ENCODE measurements around the gene ATF2.

Gene ATF2, protein sequence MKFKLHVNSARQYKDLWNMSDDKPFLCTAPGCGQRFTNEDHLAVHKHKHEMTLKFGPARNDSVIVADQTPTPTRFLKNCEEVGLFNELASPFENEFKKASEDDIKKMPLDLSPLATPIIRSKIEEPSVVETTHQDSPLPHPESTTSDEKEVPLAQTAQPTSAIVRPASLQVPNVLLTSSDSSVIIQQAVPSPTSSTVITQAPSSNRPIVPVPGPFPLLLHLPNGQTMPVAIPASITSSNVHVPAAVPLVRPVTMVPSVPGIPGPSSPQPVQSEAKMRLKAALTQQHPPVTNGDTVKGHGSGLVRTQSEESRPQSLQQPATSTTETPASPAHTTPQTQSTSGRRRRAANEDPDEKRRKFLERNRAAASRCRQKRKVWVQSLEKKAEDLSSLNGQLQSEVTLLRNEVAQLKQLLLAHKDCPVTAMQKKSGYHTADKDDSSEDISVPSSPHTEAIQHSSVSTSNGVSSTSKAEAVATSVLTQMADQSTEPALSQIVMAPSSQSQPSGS

DNA sequence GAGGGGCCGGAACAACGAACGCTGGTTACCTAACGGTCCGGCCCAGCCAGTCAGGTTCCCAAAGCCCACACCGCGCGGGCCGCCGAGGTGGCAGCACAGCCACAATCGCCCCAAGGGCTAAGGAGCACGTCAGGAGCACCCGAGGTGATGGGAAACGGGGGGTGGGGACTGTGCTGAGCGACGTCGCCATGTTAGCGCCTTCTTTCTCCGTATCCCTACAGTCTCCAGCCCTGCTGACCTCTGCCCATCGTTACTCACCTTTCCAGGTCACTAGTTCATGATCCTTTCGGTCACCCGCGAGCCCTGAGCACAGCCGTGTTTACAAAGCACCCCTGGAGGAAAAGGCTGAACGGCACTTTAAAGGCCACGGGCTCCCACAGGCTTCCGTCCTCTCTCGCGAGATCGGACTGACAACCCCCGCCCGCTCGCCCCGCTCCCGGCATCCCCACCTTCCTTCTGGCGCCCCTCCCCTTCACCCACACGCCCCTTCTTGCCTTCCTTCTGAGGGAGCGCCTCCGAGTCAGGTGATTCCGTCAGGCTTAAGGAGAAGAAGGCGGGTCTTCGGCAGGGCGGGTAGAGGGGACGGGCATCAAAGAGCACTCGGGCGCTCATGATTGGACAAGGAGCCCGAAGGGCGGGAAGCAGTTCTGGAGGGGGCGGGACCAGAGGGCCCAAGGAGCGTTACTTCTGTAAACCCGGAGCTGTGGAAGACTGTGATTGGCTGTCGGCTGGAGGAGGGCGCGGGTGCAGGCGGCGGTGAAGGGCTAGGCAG is at the start of gene ATF2:
ATF2 (minus strand) TSS at position 412 of the 772 bp plus-strand sequence. CDS start 31,760 bp downstream, outside the sequence.
- DNase-seq (ENCODE audit: low read depth) = peak; percentile 94

DNA sequence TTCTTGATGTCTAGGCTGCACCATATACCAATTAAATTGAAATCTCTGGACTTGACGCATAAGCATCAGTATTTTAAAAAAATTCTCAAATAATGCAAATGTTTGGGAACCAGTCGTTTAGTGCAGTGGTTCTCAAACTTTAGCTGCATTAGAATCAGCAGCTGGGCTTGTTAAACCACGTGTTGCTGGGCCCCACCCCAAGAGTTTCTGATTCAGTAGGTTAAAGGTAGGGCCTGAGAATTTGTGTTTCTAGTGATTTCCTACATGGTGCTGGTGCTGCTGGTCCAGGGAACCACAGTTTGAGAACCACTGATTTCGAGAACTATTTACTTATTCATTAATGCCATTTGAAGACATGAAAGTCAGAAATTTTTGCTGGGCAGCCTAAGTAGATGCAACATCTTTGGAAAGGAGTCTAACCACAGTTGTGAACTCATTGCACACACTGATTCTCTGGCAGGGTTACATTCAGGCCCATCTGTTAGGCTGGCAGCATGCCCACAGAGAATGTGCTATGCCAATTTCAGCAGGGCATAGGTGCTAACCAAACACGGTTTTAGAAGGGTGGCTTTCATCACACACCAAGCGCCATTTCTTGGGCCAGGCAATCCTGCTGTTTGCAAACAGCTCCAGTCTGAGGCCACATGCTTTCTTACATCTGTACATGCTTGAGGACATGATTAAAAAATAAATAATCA is 39.9 kb upstream of the ATF2 start:
- no peak for DNase-seq (ENCODE audit: low read depth)

DNA sequence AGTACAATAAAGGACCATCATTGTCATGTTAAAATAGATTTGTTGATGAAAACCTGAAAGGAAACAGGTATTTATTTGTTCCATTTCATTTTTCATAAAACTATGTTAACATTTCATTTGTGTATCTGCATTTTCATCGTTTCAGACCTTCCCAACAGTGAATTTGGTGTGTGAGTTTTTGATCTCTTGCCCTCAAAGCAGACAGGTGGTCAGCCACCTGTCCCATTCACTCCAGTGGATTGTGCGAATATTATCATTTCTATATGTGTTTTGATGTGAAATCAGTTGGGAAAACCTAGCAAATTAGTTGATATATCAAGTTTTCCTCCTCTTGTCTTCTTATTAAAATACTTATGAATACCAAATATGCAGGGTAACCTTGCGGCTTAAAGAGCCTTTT is 38.9 kb upstream of the ATF2 start:
- no peak for DNase-seq (ENCODE audit: low read depth)

DNA sequence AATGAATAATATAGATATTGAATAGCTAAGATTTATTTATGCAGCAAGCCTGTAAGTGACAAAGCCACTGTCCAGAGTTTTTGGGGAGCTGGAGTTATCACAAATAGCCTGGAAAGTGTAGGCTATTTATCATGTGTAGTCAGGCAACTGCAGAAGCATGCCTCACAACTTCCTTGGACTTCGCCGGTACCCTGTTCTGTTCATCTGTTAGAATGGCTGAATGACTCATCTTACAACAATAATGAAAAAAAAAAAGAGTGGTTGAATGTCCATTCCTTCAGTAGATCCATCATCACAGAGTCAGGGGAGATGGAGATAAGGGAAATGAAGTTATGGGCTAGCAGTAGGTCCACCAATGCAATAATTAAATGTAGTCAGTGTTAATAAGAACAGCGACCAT is 37.5 kb upstream of the ATF2 start:
- DNase-seq (ENCODE audit: low read depth) = no peak

DNA sequence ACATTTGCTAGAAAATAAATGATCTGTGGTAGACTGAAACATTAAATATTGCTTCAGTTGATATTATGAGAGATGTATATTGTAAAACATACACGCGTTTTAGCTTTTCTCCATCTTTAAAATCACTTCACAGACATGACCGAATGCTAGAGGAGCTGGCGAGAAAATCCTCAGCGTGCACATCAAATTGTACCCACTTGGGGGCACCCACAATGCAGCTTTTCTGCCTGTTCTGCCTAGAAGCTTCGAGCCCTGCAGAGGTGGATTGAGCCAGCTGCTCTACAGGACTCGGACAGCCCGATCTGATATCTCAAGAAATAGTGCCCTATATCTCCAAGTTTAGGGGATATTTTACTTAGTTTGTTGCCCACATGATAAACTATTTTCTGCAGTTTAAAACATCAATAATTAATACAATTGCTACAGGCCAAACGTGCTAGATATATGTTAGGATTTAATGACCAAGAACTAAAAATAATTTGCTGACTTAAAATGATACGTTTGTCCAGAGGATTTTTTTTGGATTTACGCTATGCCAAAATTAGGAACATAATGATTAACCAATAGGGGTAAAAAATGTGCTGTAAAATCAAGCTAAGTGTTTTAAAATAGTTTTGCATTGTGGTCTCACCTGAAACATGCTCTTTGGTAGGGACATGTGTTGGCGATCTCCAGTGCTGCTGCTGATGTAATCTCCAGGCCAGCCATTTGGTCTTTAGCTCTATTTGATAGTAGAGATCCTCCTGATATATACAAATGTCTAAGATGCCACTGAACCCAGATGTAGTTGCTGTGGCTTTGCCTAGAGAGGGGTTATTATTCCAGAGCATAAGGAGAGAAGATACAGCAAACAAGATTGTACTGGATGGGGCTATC is 35.9 kb upstream of the ATF2 start:
- no peak for DNase-seq (ENCODE audit: low read depth)

DNA sequence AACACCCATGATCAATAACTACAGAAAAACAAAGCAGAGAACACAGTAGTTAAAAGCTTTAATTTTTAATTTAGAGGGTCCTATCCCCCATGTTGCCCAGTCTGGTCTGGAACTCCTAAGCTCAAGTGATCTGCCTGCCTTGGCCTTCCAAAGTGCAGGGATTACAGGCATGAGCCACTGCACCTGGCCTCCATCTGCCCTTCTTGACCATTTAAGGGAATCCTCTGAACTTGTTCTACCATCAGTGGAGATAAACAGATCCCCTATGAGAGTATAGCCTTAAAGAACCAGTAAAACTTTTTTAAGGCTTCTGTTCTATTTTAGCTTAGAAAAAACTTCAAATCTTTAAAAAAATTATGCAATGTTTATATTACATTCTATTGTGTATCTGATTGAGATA is 27.0 kb upstream of the ATF2 start:
- no peak for DNase-seq (ENCODE audit: low read depth)

DNA sequence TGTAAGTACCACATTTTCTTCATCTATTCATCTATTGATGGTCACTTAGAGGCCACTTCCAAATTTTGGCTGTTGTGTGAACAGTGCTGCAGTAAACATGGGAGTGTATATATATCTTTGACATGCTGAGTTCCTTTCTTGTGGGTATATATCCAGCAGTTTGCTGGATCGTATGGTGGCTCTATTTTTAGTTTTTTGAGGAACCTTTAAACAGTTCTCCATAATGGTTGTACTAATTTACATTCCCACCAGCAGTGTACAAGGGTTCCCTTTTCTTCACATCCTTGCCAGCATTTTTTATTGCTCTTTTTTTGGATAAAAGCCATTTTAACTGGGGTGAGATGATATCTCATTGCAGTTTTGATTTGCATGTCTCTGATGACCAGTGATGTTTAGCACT is 20.8 kb upstream of the ATF2 start:
- no peak for DNase-seq (ENCODE audit: low read depth)

DNA sequence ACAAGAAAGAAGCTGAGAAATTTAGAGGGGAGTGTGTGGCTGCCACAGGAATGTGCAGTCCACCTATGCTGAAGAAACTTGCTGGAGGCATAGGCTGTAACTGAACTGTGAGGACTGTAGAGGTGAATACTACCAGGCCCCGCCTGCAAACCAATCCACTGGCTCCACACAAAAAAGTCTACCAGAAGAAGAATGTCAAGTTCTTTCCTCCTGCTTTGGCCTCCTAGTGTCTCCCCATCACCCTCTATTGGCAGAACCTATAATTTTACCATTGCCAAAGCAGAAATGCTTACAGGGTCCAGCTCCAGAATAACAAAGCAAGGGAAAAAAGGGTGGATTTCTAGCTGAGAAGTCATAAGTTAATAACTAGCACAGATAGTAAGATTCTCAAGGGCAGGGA is 19.4 kb upstream of the ATF2 start:
- DNase-seq (ENCODE audit: low read depth) = no peak

DNA sequence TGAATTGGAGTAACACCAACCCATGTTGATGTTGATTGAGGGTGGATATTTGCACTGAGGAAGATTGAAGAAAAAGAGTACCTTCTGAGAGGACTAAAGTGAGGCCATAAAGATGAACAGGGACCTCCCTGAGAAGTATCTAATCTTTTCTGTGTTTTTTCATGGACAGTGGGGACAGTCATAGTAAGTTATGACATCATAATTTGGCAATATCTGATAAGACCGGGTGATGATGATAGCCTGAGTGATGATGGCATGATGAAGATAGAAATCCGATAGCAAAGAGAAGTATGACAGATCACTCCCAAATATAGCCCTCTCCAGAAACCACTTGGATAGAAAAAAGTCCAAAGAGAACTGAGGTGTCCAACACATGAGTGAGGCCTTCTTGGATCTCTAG is 15.7 kb upstream of the ATF2 start:
- no peak for DNase-seq (ENCODE audit: low read depth)

DNA sequence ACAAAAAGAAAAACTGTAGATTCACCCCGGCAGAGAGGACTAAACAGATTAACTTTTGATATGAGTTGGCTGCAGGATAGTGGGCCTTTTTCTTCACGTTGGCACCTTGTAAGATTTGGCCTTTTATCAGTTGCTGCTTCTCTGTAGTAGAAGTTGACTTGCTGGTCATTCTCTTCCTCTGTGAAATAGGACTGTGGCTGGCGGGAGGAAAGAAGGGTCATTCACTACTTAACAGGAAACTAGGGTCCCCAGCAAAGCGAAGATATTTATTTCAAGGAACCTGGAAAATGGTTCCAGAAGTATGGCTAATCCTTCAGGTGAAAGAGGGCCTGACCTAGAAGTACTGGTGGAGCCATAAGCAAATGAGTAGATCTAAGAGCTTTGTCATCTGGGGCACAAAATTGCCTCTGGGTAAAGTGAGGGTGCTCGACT is 13.9 kb upstream of the ATF2 start:
- DNase-seq (ENCODE audit: low read depth) = no peak

DNA sequence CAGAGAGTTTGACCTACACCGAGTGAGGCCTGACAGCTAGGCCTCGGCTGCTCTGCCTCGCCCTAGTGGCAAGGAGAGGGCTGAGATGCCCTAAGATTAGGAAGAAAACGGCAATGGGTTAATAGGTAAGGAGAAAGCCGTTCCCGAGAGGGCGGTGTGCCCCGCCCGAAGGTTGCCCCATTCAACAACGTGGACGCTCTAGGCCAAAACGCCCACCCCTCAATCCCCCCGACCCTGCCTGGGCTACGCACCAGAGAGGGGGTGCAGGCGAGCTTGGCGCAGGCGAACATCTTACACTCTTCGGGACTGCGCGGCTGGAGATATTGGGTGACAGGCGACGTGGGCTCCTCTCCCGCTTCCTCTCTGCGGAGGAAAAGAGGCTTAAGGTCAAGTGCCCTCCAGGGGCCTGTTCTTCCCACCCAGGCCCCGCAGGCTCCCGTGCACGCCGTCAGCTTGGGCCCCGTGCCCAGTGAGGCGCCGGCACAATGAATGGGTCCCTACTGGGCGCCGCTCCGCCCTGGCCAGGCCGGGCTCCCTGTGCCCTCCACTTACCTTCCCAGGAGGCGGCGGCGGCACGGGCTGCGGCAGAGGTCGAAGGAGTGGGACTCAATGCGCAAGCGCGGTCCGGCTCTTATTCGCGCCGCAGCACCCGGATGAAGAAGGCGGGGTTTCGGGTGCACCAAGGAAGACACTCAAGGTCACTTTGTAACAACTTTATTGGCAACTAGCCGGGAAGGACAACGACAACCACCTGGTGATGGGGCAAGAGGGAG is 13.3 kb upstream of the ATF2 start, which contains the start of gene ATP5MC3:
ATP5MC3 (minus strand) TSS at position 607 of the 773 bp plus-strand sequence; CDS start at position 290, 317 bp downstream.
- peak; percentile 83 for DNase-seq (ENCODE audit: low read depth)

DNA sequence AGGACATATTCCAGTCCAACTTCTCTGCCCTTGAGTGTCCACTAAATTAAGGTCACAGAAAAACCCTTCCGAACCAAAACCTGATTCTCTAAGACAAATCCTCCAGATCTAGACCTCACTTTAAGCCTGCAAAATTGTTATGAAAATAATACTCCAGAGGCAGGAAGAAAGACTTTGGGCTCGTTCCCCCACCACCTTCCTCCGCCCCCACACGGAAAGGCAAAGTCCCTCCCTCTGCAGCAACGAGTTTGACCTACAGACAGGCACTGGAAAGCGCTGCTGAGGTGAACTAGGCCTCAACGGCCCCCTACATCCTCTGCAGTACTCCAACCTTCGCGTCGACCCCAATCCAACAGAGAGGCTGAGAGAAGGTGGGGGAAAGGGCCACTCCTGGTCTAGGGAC is 12.7 kb upstream of the ATF2 start:
- peak; percentile 7 for DNase-seq (ENCODE audit: low read depth)

DNA sequence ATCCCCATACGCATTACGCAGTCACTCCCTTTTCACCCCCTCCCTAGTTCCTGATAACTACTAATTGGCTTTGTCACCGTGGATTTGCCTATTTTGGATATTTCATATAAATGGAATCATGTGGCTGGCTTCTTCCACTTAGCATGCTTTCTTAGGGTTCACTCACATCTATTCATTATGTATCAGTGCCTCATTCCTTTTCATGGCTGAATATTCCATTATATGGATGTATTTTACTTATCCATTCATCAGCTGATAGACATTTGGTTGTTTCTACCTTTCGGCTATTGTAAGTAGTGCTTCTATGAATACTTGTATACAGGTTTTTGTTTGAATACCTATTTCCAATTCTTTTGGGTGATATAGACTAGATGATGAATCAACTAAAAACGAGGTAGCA is 8.6 kb upstream of the ATF2 start:
- DNase-seq (ENCODE audit: low read depth) = no peak

DNA sequence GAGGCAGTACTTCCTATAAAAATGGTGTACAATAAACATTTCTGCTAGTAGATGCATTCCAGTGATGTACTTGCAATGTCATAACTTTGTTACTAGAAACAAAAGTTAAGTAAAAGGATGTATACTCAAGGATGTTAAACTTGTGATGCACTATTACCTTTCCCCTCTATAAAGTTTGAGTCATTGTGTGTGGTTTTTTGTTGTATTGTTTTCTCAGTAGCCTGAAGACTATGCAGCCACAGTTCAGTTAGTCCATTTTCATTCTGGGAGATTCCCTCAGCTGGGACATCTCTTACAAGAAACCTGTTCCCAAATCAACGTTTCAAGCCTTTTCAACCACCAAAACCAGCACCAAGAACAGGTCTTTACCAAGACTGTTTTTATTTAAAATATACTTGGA is 7.9 kb upstream of the ATF2 start:
- no peak for DNase-seq (ENCODE audit: low read depth)

DNA sequence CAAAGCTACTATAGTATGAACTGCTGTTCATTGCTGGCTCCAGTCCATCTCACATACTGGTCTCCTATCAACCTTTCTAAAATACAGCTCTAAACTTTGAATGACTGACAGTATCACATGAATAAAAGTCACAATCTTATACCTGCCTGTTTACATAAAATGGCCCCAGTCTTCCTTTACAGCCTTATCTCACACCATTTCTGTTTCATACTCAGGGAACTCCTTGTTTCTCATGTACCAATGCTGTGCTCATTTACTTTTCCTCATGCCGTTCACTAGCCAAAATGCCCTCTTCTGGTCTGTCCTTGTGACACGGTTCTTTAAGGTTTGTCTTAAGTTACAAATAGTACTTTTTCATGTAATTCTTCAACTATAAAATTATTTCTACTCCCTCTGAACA is 7.3 kb upstream of the ATF2 start:
- no peak for DNase-seq (ENCODE audit: low read depth)

DNA sequence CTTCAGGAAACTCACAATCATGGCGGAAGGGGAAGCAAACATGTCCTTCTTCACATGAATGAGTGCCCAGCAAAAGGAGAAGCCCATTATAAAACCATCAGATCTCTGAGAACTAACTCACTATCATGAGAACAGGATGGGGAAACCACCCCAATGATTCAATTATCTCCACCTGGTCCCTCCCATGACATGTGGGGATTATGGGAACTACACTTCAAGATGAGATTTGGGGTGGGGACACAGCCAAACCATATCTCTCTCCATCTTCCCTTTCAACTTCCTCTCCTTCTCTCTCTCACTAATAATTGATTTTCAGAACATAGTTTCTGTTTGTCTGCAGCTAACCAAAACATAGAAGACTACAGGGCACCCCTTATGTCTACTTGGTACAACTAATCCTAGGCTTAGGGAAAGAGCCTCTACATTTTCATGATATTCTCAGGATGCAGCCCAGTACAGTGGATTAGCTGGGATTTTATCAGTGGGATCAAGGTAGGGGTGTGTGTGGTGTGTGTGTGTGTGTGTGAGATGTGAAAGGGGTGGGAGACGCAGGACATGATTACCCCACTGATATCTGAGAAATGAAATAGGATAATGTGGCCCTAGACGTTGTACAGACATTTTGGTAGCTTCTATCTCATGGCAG is 2.8 kb upstream of the ATF2 start:
- DNase-seq (ENCODE audit: low read depth) = no peak

DNA sequence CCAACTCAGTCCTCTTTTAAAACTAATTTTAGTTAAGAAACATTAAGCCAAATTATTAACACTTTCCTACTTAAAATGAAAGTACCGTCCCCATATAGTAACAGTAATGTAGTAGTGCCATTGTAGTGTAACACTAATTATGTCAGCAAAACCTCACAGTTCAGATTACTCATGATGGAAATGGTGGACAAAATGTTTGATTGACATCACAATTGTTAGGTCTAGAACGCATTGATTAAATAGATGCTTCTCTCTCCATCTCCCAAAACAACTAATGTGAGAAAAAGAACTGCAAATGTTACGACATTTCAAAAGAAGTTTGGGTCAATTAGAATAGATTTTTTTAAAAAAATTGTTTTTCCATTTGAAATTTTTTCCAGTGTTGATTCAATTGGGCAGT is 1.2 kb upstream of the ATF2 start:
- DNase-seq (ENCODE audit: low read depth) = no peak

DNA sequence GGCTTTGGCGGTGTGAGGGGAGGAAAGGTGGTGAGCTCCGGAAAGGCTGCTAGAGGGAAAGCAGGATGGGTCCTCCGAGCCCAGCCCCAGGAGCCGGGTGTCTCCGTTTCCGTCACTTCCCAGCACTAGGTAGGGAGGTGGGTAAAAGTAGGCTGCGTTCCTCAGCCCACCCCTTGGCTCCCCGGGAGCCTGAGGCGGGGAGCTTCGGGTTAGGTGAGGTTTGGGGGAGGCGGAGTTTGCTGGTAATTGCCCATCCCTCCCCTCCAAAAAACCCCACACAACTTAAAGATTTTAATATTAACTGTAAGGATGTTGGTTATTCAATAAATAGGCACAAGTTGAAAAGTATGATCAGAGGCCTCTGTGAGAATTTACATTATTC is 552 bp upstream of the ATF2 start:
- no peak for DNase-seq (ENCODE audit: low read depth)

DNA sequence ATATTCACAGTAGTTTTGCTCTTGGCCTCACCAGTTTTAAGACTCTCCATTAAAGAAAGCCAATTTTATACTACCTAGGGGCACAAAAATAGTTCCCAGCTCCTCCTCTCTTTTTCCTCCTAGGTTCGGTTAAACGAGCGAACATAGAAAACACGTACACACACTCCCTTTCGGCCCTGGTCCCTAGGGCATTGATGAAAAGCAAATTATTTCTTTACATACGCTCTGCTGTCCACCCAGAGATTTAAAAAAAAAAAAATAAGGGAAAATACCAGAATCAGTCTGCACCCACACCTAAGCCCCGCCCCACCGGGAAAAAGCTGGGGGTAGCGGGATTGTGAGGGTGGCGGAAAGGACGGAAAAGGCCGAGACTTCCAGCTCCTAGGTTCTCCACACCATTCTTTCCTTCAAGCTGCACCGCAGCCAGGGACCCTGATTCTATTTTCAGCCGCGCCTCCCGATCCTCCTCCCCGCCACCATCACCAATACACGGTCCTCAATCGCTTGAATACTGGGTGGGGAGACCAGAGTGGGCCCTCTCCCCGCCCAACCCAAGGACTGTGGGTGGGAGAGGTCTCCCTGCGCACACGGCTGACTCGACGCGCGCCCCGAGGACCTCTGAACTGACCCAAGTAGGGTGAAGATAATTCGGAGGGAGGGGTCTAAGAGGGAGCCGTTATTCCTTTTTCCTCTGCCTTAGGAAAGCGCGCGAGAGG is 769 bp downstream of the ATF2 start:
- no peak for DNase-seq (ENCODE audit: low read depth)
